GM12878 (cell line): Measurements from ENCODE around the gene PLCG2. TPM values are rescaled to one million over a fixed set of nuclear protein-coding genes. Genes with fewer than 3 reads are reported as not detected.

Experiments used
- ATAC-seq: fragments of 200-7000 bp; cut with Tn5 transposase; 3 replicates; pipeline ENCODE4 v1.9.1; 2020; ENCODE audit warnings: mild to moderate bottlenecking, moderate library complexity
- BruUV-seq: library from RNA; stranded (reverse); fragments of 400-500 nt; replicated peaks from 2 replicates; lab custom pipeline; 2021; lab: Mats Ljungman, UMichigan
- CTCF ChIA-PET: fragments of 300-600 bp; sonication (Branson Sonifier 250); formaldehyde crosslinking; extraction: SDS; loops from one replicate; lab custom pipeline; 2021; ENCODE audit warnings: inconsistent platforms; lab: Yijun Ruan, JAX
- POLR2A ChIA-PET: fragments of 350-600 bp; formaldehyde crosslinking; extraction: SDS; loops from one replicate; lab custom pipeline; 2021; ENCODE audit warnings: inconsistent platforms; lab: Charles Lee
- RAD21 ChIA-PET: fragments of 300-600 bp; sonication (Branson Sonifier 250); formaldehyde crosslinking; loops from one replicate; lab custom pipeline; 2023; ENCODE audit warnings: antibody characterized with exemption; ENCODE audit not compliant: unreplicated experiment; lab: Charles Lee
- SMC1A ChIA-PET: fragments of 300-600 bp; sonication (Branson Sonifier 250); formaldehyde crosslinking; loops from one replicate; lab custom pipeline; 2023; ENCODE audit not compliant: unreplicated experiment, uncharacterized antibody; lab: Charles Lee
- DNase-seq: peaks from one replicate; pipeline ENCODE4 v3.0.0-alpha.2; 2011; ENCODE audit warnings: low read depth, low spot score
- FAIRE-seq: peaks from 3 replicates; lab custom pipeline; 2011; peaks lifted over from hg19 to GRCh38; lab: Jason Lieb, UNC
- H2AFZ ChIP-seq: 2 replicates; pipeline ENCODE4 v1.6.0; 2011; ENCODE audit warnings: low read depth, low read length, control low read depth; ENCODE audit not compliant: control insufficient read depth
- H3K27ac ChIP-seq: 2 replicates; pipeline ENCODE4 v1.5.1; 2011; ENCODE audit warnings: control low read depth; ENCODE audit not compliant: control insufficient read depth, insufficient read depth
- H3K27me3 ChIP-seq, 2 experiments: replicated peaks in 1 of 2; 2 replicates each; pipeline versions ENCODE4 v1.6.0 to v1.6.1; 2011; ENCODE audit warnings: low read length in 1 of 2; ENCODE audit not compliant: control insufficient read depth in 2 of 2, insufficient read depth in 2 of 2
- H3K36me3 ChIP-seq, 2 experiments: 2 replicates each; pipeline ENCODE4 v1.5.1; 2011; ENCODE audit warnings: low read length in 1 of 2; ENCODE audit not compliant: control insufficient read depth in 2 of 2, insufficient read depth in 2 of 2
- H3K4me1 ChIP-seq: 2 replicates; pipeline ENCODE4 v1.6.1; 2011; ENCODE audit warnings: mild to moderate bottlenecking, low read length, moderate library complexity, mixed read lengths; ENCODE audit not compliant: control insufficient read depth, insufficient read depth
- H3K4me2 ChIP-seq: 2 replicates; pipeline ENCODE4 v1.6.0; 2011; ENCODE audit warnings: control low read depth; ENCODE audit not compliant: control insufficient read depth, insufficient read depth
- H3K4me3 ChIP-seq: fragments of 200-600 bp; sonication (generic); 2 replicates; pipeline ENCODE4 v1.5.1; 2016
- H3K79me2 ChIP-seq: 2 replicates; pipeline ENCODE4 v1.6.0; 2011; ENCODE audit warnings: low read length; ENCODE audit not compliant: control insufficient read depth, insufficient read depth
- H3K9ac ChIP-seq: 2 replicates; pipeline ENCODE4 v1.8.0; 2011; ENCODE audit warnings: low read length, control low read depth, mixed read lengths; ENCODE audit not compliant: control insufficient read depth, insufficient read depth
- H3K9me3 ChIP-seq: replicated peaks from 3 replicates; pipeline ENCODE4 v1.5.1; 2011; ENCODE audit warnings: mild to moderate bottlenecking, low read length; ENCODE audit not compliant: control insufficient read depth, insufficient read depth
- H4K20me1 ChIP-seq: 2 replicates; pipeline ENCODE4 v1.6.0; 2011; ENCODE audit not compliant: control insufficient read depth, insufficient read depth
- BHLHE40 ChIP-seq, 2 experiments: fragments of 450-650 bp in 1 of 2; IDR thresholded peaks; 2 replicates each; pipeline ENCODE4 v1.6.1; 2011 to 2017; ENCODE audit warnings: low read depth in 2 of 2, borderline replicate concordance in 1 of 2, improper control_type of control experiment in 1 of 2, low read length in 1 of 2, mild to moderate bottlenecking in 1 of 2
- CBFB ChIP-seq: IDR thresholded peaks from 2 replicates; pipeline ENCODE4 v1.6.1; 2016; ENCODE audit warnings: antibody characterized with exemption, low read depth
- CBX3 ChIP-seq: fragments of 200-600 bp; sonication (generic); IDR thresholded peaks from 2 replicates; pipeline ENCODE4 v1.6.1; 2016; ENCODE audit warnings: low read depth, borderline replicate concordance
- E2F8 ChIP-seq: fragments of 450-650 bp; IDR thresholded peaks from 2 replicates; pipeline ENCODE4 v1.6.1; 2018; ENCODE audit warnings: mild to moderate bottlenecking, low read depth, moderate library complexity; ENCODE audit not compliant: partially characterized antibody
- LARP7 ChIP-seq: fragments of 450-650 bp; IDR thresholded peaks from 2 replicates; pipeline ENCODE4 v1.6.1; 2017; ENCODE audit warnings: mild to moderate bottlenecking
- NFYB ChIP-seq: IDR thresholded peaks from 2 replicates; pipeline ENCODE4 v1.6.1; 2011; ENCODE audit warnings: low read depth, mild to moderate bottlenecking, low read length, improper control_type of control experiment, moderate library complexity; ENCODE audit not compliant: insufficient read depth
- PAX5 ChIP-seq: IDR thresholded peaks from 2 replicates; pipeline ENCODE4 v1.6.1; 2011; ENCODE audit warnings: low read depth, low read length, borderline replicate concordance
- POLR2A ChIP-seq: IDR thresholded peaks from 2 replicates; pipeline ENCODE4 v1.6.1; 2011; ENCODE audit warnings: low read depth, mild to moderate bottlenecking, low read length
- POLR2AphosphoS5 ChIP-seq: IDR thresholded peaks from 2 replicates; pipeline ENCODE4 v1.6.1; 2011; ENCODE audit warnings: mild to moderate bottlenecking, low read length, inconsistent platforms
- RAD21 ChIP-seq: IDR thresholded peaks from 2 replicates; pipeline ENCODE4 v1.6.1; 2011; ENCODE audit warnings: mild to moderate bottlenecking, low read depth, low read length, moderate library complexity; ENCODE audit not compliant: insufficient read depth
- SMAD1 ChIP-seq: fragments of 450-650 bp; IDR thresholded peaks from 2 replicates; pipeline ENCODE4 v1.6.1; 2018; ENCODE audit warnings: mild to moderate bottlenecking, low read depth; ENCODE audit not compliant: partially characterized antibody
- SMC3 ChIP-seq: IDR thresholded peaks from 2 replicates; pipeline ENCODE4 v1.6.1; 2011; ENCODE audit warnings: low read length, improper control_type of control experiment, borderline replicate concordance
- STAT3 ChIP-seq: IDR thresholded peaks from 2 replicates; pipeline ENCODE4 v1.6.1; 2011; ENCODE audit warnings: low read depth, low read length, improper control_type of control experiment
- WRNIP1 ChIP-seq: IDR thresholded peaks from 2 replicates; pipeline ENCODE4 v1.6.1; 2011; ENCODE audit warnings: low read depth, low read length, improper control_type of control experiment, borderline replicate concordance
- ZBTB4 ChIP-seq: fragments of 450-650 bp; formaldehyde crosslinking; IDR thresholded peaks from 2 replicates; pipeline ENCODE4 v1.4.0; 2022; ENCODE audit warnings: mild to moderate bottlenecking, moderate library complexity
- ZNF384 ChIP-seq: IDR thresholded peaks from 2 replicates; pipeline ENCODE4 v1.6.1; 2012; ENCODE audit warnings: low read depth, mild to moderate bottlenecking, low read length, improper control_type of control experiment, borderline replicate concordance
- ZZZ3 ChIP-seq: IDR thresholded peaks from 2 replicates; pipeline ENCODE4 v1.6.1; 2011; ENCODE audit warnings: low read depth; ENCODE audit not compliant: control insufficient read depth, insufficient read length
- WGBS: methylation state at CpG from one replicate; pipeline ENCODE4 v1.1.6; 2016; ENCODE audit warnings: low lambda C conversion rate; ENCODE audit not compliant: insufficient replicate concordance, insufficient coverage; ENCODE audit errors: missing lambda C conversion rate; 5-methylcytosine and 5-hydroxymethylcytosine counted together
- in situ Hi-C: fragments of 300-500 bp; cut with MboI; formaldehyde crosslinking; loops from 9 replicates; pipeline ENCODE4 v1.14.3; 2018; ENCODE audit warnings: mixed read lengths
- intact Hi-C: fragments of 100-400 bp; cut with micrococcal nuclease; formaldehyde crosslinking; loops from one replicate; pipeline ENCODE4 v1.14.2; 2022; ENCODE audit not compliant: unreplicated experiment
- polyA plus RNA-seq, 11 experiments: library from polyadenylated mRNA; depleted of rRNA in 4 of 11; unstranded in 6 of 11; stranded (reverse) in 5 of 11; fragments of >200 nt; fragmentation: Nextera tagmentation in 4 of 11; fragmentation: Illumina TruSeq in 1 of 11; extraction: Ambion mirVana in 4 of 11; extraction: Trizol in 1 of 11; gene quantifications; 1 replicate in 1 of 11; 2 replicates in 10 of 11; pipeline versions ENCODE4 v1.2.1 to v1.2.3, GENCODE V29; 2011 to 2016; ENCODE audit warnings: inconsistent platforms in 2 of 11, missing spikeins in 2 of 11, low read depth in 1 of 11
- total RNA-seq, 4 experiments: library from RNA; depleted of rRNA in 3 of 4; stranded (reverse); fragments of >200 nt in 3 of 4; fragmentation: Illumina TruSeq in 1 of 4; extraction: Trizol in 1 of 4; gene quantifications; 2 replicates each; pipeline versions ENCODE4 v1.2.1 to v1.2.3, GENCODE V29; 2013 to 2021

Gene PLCG2
- total and polyA plus RNA-seq, 10 of the 15 experiments (the other 5 are each of a cell fraction or from before 2014, with no cell fraction given): 47.6 to 256 (median 149) TPM

GRCh38 chr16:81817789-81818567, 38.9 kb downstream of the PLCG2 start:
- peak overlapping the region; percentile 84 for H3K9ac ChIP-seq
- peak overlapping the region; percentile 38; the same call in 1 of the 2 replicates for H3K4me3 ChIP-seq
- peaks cover 4% of the 10 kb centered on the region in 2 experiments; a peak in 2 of 4 replicates for H3K36me3 ChIP-seq
- H3K27me3 ChIP-seq: no peaks in the 10 kb centered on the region
- peaks cover 97% of the 10 kb centered on the region for H3K79me2 ChIP-seq
- ChIA-PET SMC1A (interaction anchor here (0.7 to 8.4 kb wide), 23 partner anchors 11 to 337 kb away, joined by 3 to 135 read pairs (median 6); partner anchors contain the start of gene PLCG2), POLR2A (interaction anchor here (0.6 to 4.1 kb wide), 20 partner anchors 9 to 99 kb away, joined by 3 to 46 read pairs (median 6); partner anchors contain the start of gene PLCG2), RAD21 (interaction anchor here (0.7 to 5.8 kb wide), 32 partner anchors 9 to 337 kb away, joined by 3 to 67 read pairs (median 5); partner anchors contain the start of gene PLCG2), CTCF (interaction anchor here (0.7 to 4.3 kb wide), 25 partner anchors 9 to 378 kb away, joined by 3 to 40 read pairs (median 5); partner anchors contain the start of gene PLCG2)
- peak overlapping the region; percentile 98 for H3K27ac ChIP-seq
- no peaks in the 10 kb centered on the region for H4K20me1 ChIP-seq
- BruUV-seq: TSS peak; percentile 6
- H3K4me2 ChIP-seq: peak overlapping the region; percentile 92
- no peak overlapping the region for H2AFZ ChIP-seq
- DNase-seq (peak; percentile 79), FAIRE-seq (peak; percentile 80), ATAC-seq (peak; percentile 68)
- H3K4me1 ChIP-seq: peaks cover 85% of the 10 kb centered on the region
- WGBS: 0% methylated on average over 12 of the region's 12 CpGs
- H3K9me3 ChIP-seq: peaks cover 2% of the 10 kb centered on the region; the same call in 1 of the 3 replicates
- in situ Hi-C loops: no loop called here
- intact Hi-C loops: loop anchor here (1.0 to 10.0 kb wide), 4 partner anchors 20 to 333 kb away; no protein-coding TSS in a partner anchor
- TF ChIP-seq WRNIP1: no peak
- no peak for TF ChIP-seq CBX3
- TF ChIP-seq SMC3: peak; percentile 27; the same call in 1 of the 2 replicates
- TF ChIP-seq ZNF384: no peak; the same call in 1 of the 2 replicates
- peak; percentile 58 for TF ChIP-seq POLR2A
- TF ChIP-seq STAT3: no peak
- TF ChIP-seq CBFB: peak; percentile 60; the same call in 1 of the 2 replicates
- TF ChIP-seq PAX5: peak; percentile 87; the same call in 1 of the 2 replicates
- no peak for TF ChIP-seq E2F8
- no peak for TF ChIP-seq NFYB
- peak; percentile 96 to 97 for TF ChIP-seq BHLHE40 (IDR thresholded peaks at IDR 0.05; ENCODE audit: borderline replicate concordance in 1 of 2, low read depth in 2 of 2, low read length in 1 of 2)
- no peak for TF ChIP-seq ZZZ3
- TF ChIP-seq ZBTB4 (CRISPR knock-in tag): no peak
- no peak for TF ChIP-seq SMAD1
- peak; percentile 90 for TF ChIP-seq POLR2AphosphoS5
- no peak; the same call in 1 of the 2 replicates for TF ChIP-seq RAD21
- TF ChIP-seq LARP7: no peak; the same call in 1 of the 2 replicates
